ENCODE measurements around the gene FBXL4.

FBXL4 gene

GRCh38 chr6:98946266-98946878 is 1.4 kb downstream of the FBXL4 start:
- Histone ChIP-seq H3K9me3 (ENCODE audit: control insufficient read depth in 2 of 2, low read length in 2 of 2) (no peaks in the 10 kb centered on the region), H3K4me3 (ENCODE audit: low read length in 2 of 2) (peak overlapping the region; percentile 75 to 84), H3K4me1 (ENCODE audit: control insufficient read depth, insufficient read depth, low read length) (peaks cover 6% of the 10 kb centered on the region), H3K27ac (ENCODE audit: low read length) (no peak overlapping the region), H3K36me3 (ENCODE audit: control insufficient read depth in 2 of 2, insufficient read depth in 2 of 2, low read length in 2 of 2) (no peaks in the 10 kb centered on the region), H3K27me3 (ENCODE audit: control insufficient read depth in 1 of 2, insufficient read depth in 2 of 2, low read length in 2 of 2) (no peaks in the 10 kb centered on the region), H3K9ac (ENCODE audit: low read length in 2 of 2) (peak overlapping the region; percentile 82 to 87)

- H3K9ac ChIP-seq (ENCODE audit: low read length in 2 of 2): no peak overlapping the region
- H3K36me3 ChIP-seq (ENCODE audit: control insufficient read depth in 2 of 2, insufficient read depth in 2 of 2, low read length in 2 of 2): no peaks in the 10 kb centered on the region
- H3K4me3 ChIP-seq (ENCODE audit: low read length in 2 of 2): no peak overlapping the region
- peaks cover 6% of the 10 kb centered on the region for H3K4me1 ChIP-seq (ENCODE audit: control insufficient read depth, insufficient read depth, low read length)
- H3K9me3 ChIP-seq (ENCODE audit: control insufficient read depth in 2 of 2, low read length in 2 of 2): no peaks in the 10 kb centered on the region
- no peak overlapping the region for H3K27ac ChIP-seq (ENCODE audit: low read length)
- no peaks in the 10 kb centered on the region for H3K27me3 ChIP-seq (ENCODE audit: control insufficient read depth in 1 of 2, insufficient read depth in 2 of 2, low read length in 2 of 2)
Measured at GRCh38 chr6:98945311-98946115, 2.2 kb downstream of the FBXL4 start.

GRCh38 chr6:98944598-98945081 is 3.1 kb downstream of the FBXL4 start:
- Histone ChIP-seq H3K36me3 (ENCODE audit: control insufficient read depth in 2 of 2, insufficient read depth in 2 of 2, low read length in 2 of 2) (no peaks in the 10 kb centered on the region), H3K9ac (ENCODE audit: low read length in 2 of 2) (no peak overlapping the region), H3K27ac (ENCODE audit: low read length) (no peak overlapping the region), H3K4me3 (ENCODE audit: low read length in 2 of 2) (no peak overlapping the region), H3K4me1 (ENCODE audit: control insufficient read depth, insufficient read depth, low read length) (peaks cover 6% of the 10 kb centered on the region), H3K9me3 (ENCODE audit: control insufficient read depth in 2 of 2, low read length in 2 of 2) (peaks cover 0 to 4% of the 10 kb centered on the region in 2 donors), H3K27me3 (ENCODE audit: control insufficient read depth in 1 of 2, insufficient read depth in 2 of 2, low read length in 2 of 2) (no peaks in the 10 kb centered on the region)

- H3K36me3 ChIP-seq (ENCODE audit: control insufficient read depth in 2 of 2, insufficient read depth in 2 of 2, low read length in 2 of 2): no peaks in the 10 kb centered on the region
- H3K9ac ChIP-seq (ENCODE audit: low read length in 2 of 2): no peak overlapping the region
- H3K27me3 ChIP-seq (ENCODE audit: control insufficient read depth in 1 of 2, insufficient read depth in 2 of 2, low read length in 2 of 2): no peaks in the 10 kb centered on the region
- H3K9me3 ChIP-seq (ENCODE audit: control insufficient read depth in 2 of 2, low read length in 2 of 2): peaks cover 0 to 8% of the 10 kb centered on the region in 2 donors
- no peak overlapping the region for H3K27ac ChIP-seq (ENCODE audit: low read length)
- peaks cover 6% of the 10 kb centered on the region for H3K4me1 ChIP-seq (ENCODE audit: control insufficient read depth, insufficient read depth, low read length)
- no peak overlapping the region for H3K4me3 ChIP-seq (ENCODE audit: low read length in 2 of 2)
Measured at GRCh38 chr6:98944168-98944567, 3.6 kb downstream of the FBXL4 start.

GRCh38 chr6:98942263-98942803 is 5.4 kb downstream of the FBXL4 start:
- Histone ChIP-seq H3K9me3 (ENCODE audit: control insufficient read depth in 2 of 2, low read length in 2 of 2) (peaks cover 0 to 8% of the 10 kb centered on the region in 2 donors), H3K27me3 (ENCODE audit: control insufficient read depth in 1 of 2, insufficient read depth in 2 of 2, low read length in 2 of 2) (no peaks in the 10 kb centered on the region), H3K27ac (ENCODE audit: low read length) (no peak overlapping the region), H3K36me3 (ENCODE audit: control insufficient read depth in 2 of 2, insufficient read depth in 2 of 2, low read length in 2 of 2) (no peaks in the 10 kb centered on the region), H3K9ac (ENCODE audit: low read length in 2 of 2) (no peak overlapping the region), H3K4me1 (ENCODE audit: control insufficient read depth, insufficient read depth, low read length) (peaks cover 6% of the 10 kb centered on the region), H3K4me3 (ENCODE audit: low read length in 2 of 2) (no peak overlapping the region)

- H3K4me3 ChIP-seq (ENCODE audit: low read length in 2 of 2): no peak overlapping the region
- no peaks in the 10 kb centered on the region for H3K27me3 ChIP-seq (ENCODE audit: control insufficient read depth in 1 of 2, insufficient read depth in 2 of 2, low read length in 2 of 2)
- no peaks in the 10 kb centered on the region for H3K4me1 ChIP-seq (ENCODE audit: control insufficient read depth, insufficient read depth, low read length)
- H3K9ac ChIP-seq (ENCODE audit: low read length in 2 of 2): no peak overlapping the region
- no peaks in the 10 kb centered on the region for H3K36me3 ChIP-seq (ENCODE audit: control insufficient read depth in 2 of 2, insufficient read depth in 2 of 2, low read length in 2 of 2)
- peaks cover 0 to 8% of the 10 kb centered on the region in 2 donors for H3K9me3 ChIP-seq (ENCODE audit: control insufficient read depth in 2 of 2, low read length in 2 of 2)
- no peak overlapping the region for H3K27ac ChIP-seq (ENCODE audit: low read length)
Measured at GRCh38 chr6:98941319-98941718, 6.4 kb downstream of the FBXL4 start.

- no peaks in the 10 kb centered on the region for H3K36me3 ChIP-seq (ENCODE audit: control insufficient read depth in 2 of 2, insufficient read depth in 2 of 2, low read length in 2 of 2)
Measured at GRCh38 chr6:98937351-98937750, 10.4 kb downstream of the FBXL4 start.

GRCh38 chr6:98932381-98932780 is 15.4 kb downstream of the FBXL4 start:
- Histone ChIP-seq H3K4me1 (ENCODE audit: control insufficient read depth, insufficient read depth, low read length) (no peaks in the 10 kb centered on the region), H3K9me3 (ENCODE audit: control insufficient read depth in 2 of 2, low read length in 2 of 2) (no peaks in the 10 kb centered on the region), H3K27ac (ENCODE audit: low read length) (no peak overlapping the region)

More at GRCh38 chr6:98937351-98937750, 10.4 kb downstream of the FBXL4 start:
- H3K4me3 ChIP-seq (ENCODE audit: low read length in 2 of 2): no peak overlapping the region
- H3K9me3 ChIP-seq (ENCODE audit: control insufficient read depth in 2 of 2, low read length in 2 of 2): peaks cover 0 to 8% of the 10 kb centered on the region in 2 donors
- no peak overlapping the region for H3K27ac ChIP-seq (ENCODE audit: low read length)
- H3K4me1 ChIP-seq (ENCODE audit: control insufficient read depth, insufficient read depth, low read length): no peaks in the 10 kb centered on the region
- no peaks in the 10 kb centered on the region for H3K27me3 ChIP-seq (ENCODE audit: control insufficient read depth in 1 of 2, insufficient read depth in 2 of 2, low read length in 2 of 2)
- no peak overlapping the region for H3K9ac ChIP-seq (ENCODE audit: low read length in 2 of 2)

GRCh38 chr6:98931696-98932095 is 16.1 kb downstream of the FBXL4 start:
- no peak overlapping the region for H3K27ac ChIP-seq (ENCODE audit: low read length)
- no peak overlapping the region for H3K9ac ChIP-seq (ENCODE audit: low read length in 2 of 2)
- H3K9me3 ChIP-seq (ENCODE audit: control insufficient read depth in 2 of 2, low read length in 2 of 2): no peaks in the 10 kb centered on the region
- no peak overlapping the region for H3K4me3 ChIP-seq (ENCODE audit: low read length in 2 of 2)
- no peaks in the 10 kb centered on the region for H3K36me3 ChIP-seq (ENCODE audit: control insufficient read depth in 2 of 2, insufficient read depth in 2 of 2, low read length in 2 of 2)
- no peaks in the 10 kb centered on the region for H3K4me1 ChIP-seq (ENCODE audit: control insufficient read depth, insufficient read depth, low read length)
- no peaks in the 10 kb centered on the region for H3K27me3 ChIP-seq (ENCODE audit: control insufficient read depth in 1 of 2, insufficient read depth in 2 of 2, low read length in 2 of 2)

More at GRCh38 chr6:98932381-98932780, 15.4 kb downstream of the FBXL4 start:
- Histone ChIP-seq H3K27me3 (ENCODE audit: control insufficient read depth in 1 of 2, insufficient read depth in 2 of 2, low read length in 2 of 2) (no peaks in the 10 kb centered on the region), H3K36me3 (ENCODE audit: control insufficient read depth in 2 of 2, insufficient read depth in 2 of 2, low read length in 2 of 2) (no peaks in the 10 kb centered on the region), H3K9ac (ENCODE audit: low read length in 2 of 2) (no peak overlapping the region), H3K4me3 (ENCODE audit: low read length in 2 of 2) (no peak overlapping the region)

- Histone ChIP-seq H3K27me3 (ENCODE audit: control insufficient read depth in 1 of 2, insufficient read depth in 2 of 2, low read length in 2 of 2) (no peaks in the 10 kb centered on the region), H3K9me3 (ENCODE audit: control insufficient read depth in 2 of 2, low read length in 2 of 2) (no peaks in the 10 kb centered on the region), H3K4me3 (ENCODE audit: low read length in 2 of 2) (no peak overlapping the region), H3K9ac (ENCODE audit: low read length in 2 of 2) (no peak overlapping the region), H3K36me3 (ENCODE audit: control insufficient read depth in 2 of 2, insufficient read depth in 2 of 2, low read length in 2 of 2) (peaks cover 0 to 3% of the 10 kb centered on the region in 2 donors), H3K4me1 (ENCODE audit: control insufficient read depth, insufficient read depth, low read length) (no peaks in the 10 kb centered on the region), H3K27ac (ENCODE audit: low read length) (no peak overlapping the region)
Measured at GRCh38 chr6:98929498-98930060, 18.2 kb downstream of the FBXL4 start.
